Calu3 (cell line): ENCODE measurements around the gene TNFAIP8L3. TPM values are rescaled to one million over a fixed set of nuclear protein-coding genes. Genes with fewer than 3 reads are reported as not detected.
A peak's percentile ranks its signal among the peaks of the same experiment; 100 is the strongest.
"Not testable (repeated sequence)": the region's sequence is repeated elsewhere in the genome, so short reads cannot be mapped to it uniquely, and the experiment has no call there.

Experiments
- BruUV-seq: library from RNA; stranded (reverse); fragments of 400-500 nt; replicated peaks from 2 replicates; lab custom pipeline; 2021; lab: Mats Ljungman, UMichigan
- CTCF ChIA-PET: fragments of 300-600 bp; sonication (Branson Sonifier 250); formaldehyde crosslinking; loops from one replicate; lab custom pipeline; 2022; ENCODE audit warnings: antibody characterized with exemption; lab: Charles Lee
- DNase-seq: peaks from one replicate; pipeline ENCODE4 v3.0.0; 2022
- H3K27ac Mint-ChIP-seq: one replicate; pipeline ENCODE4 v1.8.0; 2022; ENCODE audit warnings: mixed read lengths; ENCODE audit not compliant: unreplicated experiment
- H3K27me3 Mint-ChIP-seq: one replicate; pipeline ENCODE4 v1.8.0; 2022; ENCODE audit warnings: mixed read lengths; ENCODE audit not compliant: unreplicated experiment
- H3K36me3 Mint-ChIP-seq: one replicate; pipeline ENCODE4 v1.8.0; 2022; ENCODE audit warnings: mild to moderate bottlenecking, moderate library complexity, mixed read lengths; ENCODE audit not compliant: insufficient read depth, unreplicated experiment
- H3K4me1 Mint-ChIP-seq: one replicate; pipeline ENCODE4 v1.8.0; 2022; ENCODE audit warnings: mild to moderate bottlenecking, low read depth, mixed read lengths; ENCODE audit not compliant: unreplicated experiment
- H3K4me3 Mint-ChIP-seq: one replicate; pipeline ENCODE4 v1.8.0; 2022; ENCODE audit warnings: mild to moderate bottlenecking, low read depth, moderate library complexity, mixed read lengths; ENCODE audit not compliant: unreplicated experiment
- H3K9me3 Mint-ChIP-seq: one replicate; pipeline ENCODE4 v1.8.0; 2022; ENCODE audit warnings: low read depth, mixed read lengths; ENCODE audit not compliant: unreplicated experiment
- CTCF ChIP-seq: fragments of 200-600 bp; IDR thresholded peaks from one replicate; pipeline ENCODE4 v1.8.0; 2022; ENCODE audit warnings: antibody characterized with exemption; ENCODE audit not compliant: unreplicated experiment
- intact Hi-C: fragments of 100-400 bp; cut with micrococcal nuclease; formaldehyde crosslinking; loops from one replicate; pipeline ENCODE4 v1.10.0; 2022; ENCODE audit not compliant: unreplicated experiment
- total RNA-seq: library from RNA; stranded (reverse); gene quantifications from 2 replicates; pipeline ENCODE4 v1.2.3, GENCODE V29; 2022

Gene TNFAIP8L3
- total RNA-seq, 1 experiment from 2014 or later, result not detected

GRCh38 chr15:51129535-51130188, 35.0 kb upstream of the TNFAIP8L3 start:
- DNase-seq, result no peak
- no peak for TF ChIP-seq CTCF
- no peaks in the 10 kb centered on the region for H3K36me3 Mint-ChIP-seq
- no peak overlapping the region for H3K4me3 Mint-ChIP-seq
- no peak overlapping the region for H3K27ac Mint-ChIP-seq
- CTCF ChIA-PET, result no interaction called here
- intact Hi-C loops, result no loop called here
- BruUV-seq, result no TSS peak
- H3K9me3 Mint-ChIP-seq, result no peaks in the 10 kb centered on the region
- no peaks in the 10 kb centered on the region for H3K4me1 Mint-ChIP-seq
- H3K27me3 Mint-ChIP-seq, result peaks cover 41% of the 10 kb centered on the region

- DNase-seq, result no peak
- Mint-ChIP-seq H3K27ac (no peak overlapping the region), H3K27me3 (peaks cover 32% of the 10 kb centered on the region), H3K4me1 (no peaks in the 10 kb centered on the region), H3K9me3 (no peaks in the 10 kb centered on the region), H3K36me3 (no peaks in the 10 kb centered on the region), H3K4me3 (no peak overlapping the region)
- intact Hi-C loops, result no loop called here
- no peak for TF ChIP-seq CTCF
- CTCF ChIA-PET, result no interaction called here
- no TSS peak for BruUV-seq
Observed at GRCh38 chr15:51128701-51129100, 34.0 kb upstream of the TNFAIP8L3 start.

- no TSS peak for BruUV-seq
- Mint-ChIP-seq H3K36me3 (no peaks in the 10 kb centered on the region), H3K27ac (no peak overlapping the region), H3K9me3 (no peaks in the 10 kb centered on the region), H3K4me1 (peaks cover 3% of the 10 kb centered on the region), H3K27me3 (peaks cover 25% of the 10 kb centered on the region), H3K4me3 (no peak overlapping the region)
- intact Hi-C loops, result no loop called here
- DNase-seq, result no peak
- CTCF ChIA-PET, result no interaction called here
- no peak for TF ChIP-seq CTCF
Observed at GRCh38 chr15:51126842-51127241, 32.1 kb upstream of the TNFAIP8L3 start.

GRCh38 chr15:51123002-51123401, 28.3 kb upstream of the TNFAIP8L3 start:
- H3K9me3 Mint-ChIP-seq, H3K4me3 Mint-ChIP-seq, BruUV-seq, H3K36me3 Mint-ChIP-seq, H3K27ac Mint-ChIP-seq, intact Hi-C loops, DNase-seq: not testable (repeated sequence)
- CTCF ChIA-PET, result interaction anchor here (0.6 kb wide), 1 partner anchor 381 kb away, joined by 4 read pairs; no protein-coding TSS in a partner anchor
- H3K4me1 Mint-ChIP-seq, result peaks cover 20% of the 10 kb centered on the region
- peaks cover 24% of the 10 kb centered on the region for H3K27me3 Mint-ChIP-seq

GRCh38 chr15:51121631-51122225, 27.0 kb upstream of the TNFAIP8L3 start:
- peaks cover 11% of the 10 kb centered on the region for H3K27me3 Mint-ChIP-seq
- no TSS peak for BruUV-seq
- no peak for DNase-seq
- intact Hi-C loops, result no loop called here
- no peaks in the 10 kb centered on the region for H3K36me3 Mint-ChIP-seq
- peaks cover 28% of the 10 kb centered on the region for H3K4me1 Mint-ChIP-seq
- H3K27ac Mint-ChIP-seq, result peak overlapping the region; percentile 21
- H3K9me3 Mint-ChIP-seq, result no peaks in the 10 kb centered on the region
- no peak overlapping the region for H3K4me3 Mint-ChIP-seq
- no peak for TF ChIP-seq CTCF
- CTCF ChIA-PET, result interaction anchor here (1.0 to 1.2 kb wide), 2 partner anchors 11 to 41 kb away, joined by 3 to 4 read pairs; no protein-coding TSS in a partner anchor
